ENCODE measurements around the gene CCDC38.
A peak's percentile ranks its signal among the peaks of the same experiment; 100 is the strongest.

CCDC38 gene

DNA sequence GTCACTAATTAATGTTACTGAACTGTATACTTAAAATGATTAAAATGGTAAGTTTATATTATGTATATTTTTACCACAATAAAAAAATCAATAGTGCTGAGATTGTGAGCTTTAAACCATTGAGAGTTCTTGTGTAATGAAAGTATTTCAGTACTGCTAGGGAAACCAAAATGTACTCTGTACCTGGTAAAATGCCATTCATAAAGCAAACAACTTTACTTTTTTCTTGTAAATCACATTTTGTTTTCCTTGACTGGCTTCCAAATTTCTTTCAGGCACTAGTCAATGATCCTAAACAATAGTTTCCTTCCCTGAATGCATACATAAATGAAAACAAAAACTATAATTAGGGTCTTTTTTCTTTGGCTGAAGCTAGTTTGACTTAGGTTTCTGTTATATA lies 113.0 kb downstream of the CCDC38 start:
- no peak overlapping the region for H3K4me3 ChIP-seq (ENCODE audit: low read depth, low read length)
- DNase-seq (ENCODE audit: low read depth) = no peak
- TF ChIP-seq, protein P1, sequence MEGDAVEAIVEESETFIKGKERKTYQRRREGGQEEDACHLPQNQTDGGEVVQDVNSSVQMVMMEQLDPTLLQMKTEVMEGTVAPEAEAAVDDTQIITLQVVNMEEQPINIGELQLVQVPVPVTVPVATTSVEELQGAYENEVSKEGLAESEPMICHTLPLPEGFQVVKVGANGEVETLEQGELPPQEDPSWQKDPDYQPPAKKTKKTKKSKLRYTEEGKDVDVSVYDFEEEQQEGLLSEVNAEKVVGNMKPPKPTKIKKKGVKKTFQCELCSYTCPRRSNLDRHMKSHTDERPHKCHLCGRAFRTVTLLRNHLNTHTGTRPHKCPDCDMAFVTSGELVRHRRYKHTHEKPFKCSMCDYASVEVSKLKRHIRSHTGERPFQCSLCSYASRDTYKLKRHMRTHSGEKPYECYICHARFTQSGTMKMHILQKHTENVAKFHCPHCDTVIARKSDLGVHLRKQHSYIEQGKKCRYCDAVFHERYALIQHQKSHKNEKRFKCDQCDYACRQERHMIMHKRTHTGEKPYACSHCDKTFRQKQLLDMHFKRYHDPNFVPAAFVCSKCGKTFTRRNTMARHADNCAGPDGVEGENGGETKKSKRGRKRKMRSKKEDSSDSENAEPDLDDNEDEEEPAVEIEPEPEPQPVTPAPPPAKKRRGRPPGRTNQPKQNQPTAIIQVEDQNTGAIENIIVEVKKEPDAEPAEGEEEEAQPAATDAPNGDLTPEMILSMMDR (IDR thresholded peaks at IDR 0.05; ENCODE audit: insufficient read depth, low read depth, low read length, missing control alignments) = no peak

DNA sequence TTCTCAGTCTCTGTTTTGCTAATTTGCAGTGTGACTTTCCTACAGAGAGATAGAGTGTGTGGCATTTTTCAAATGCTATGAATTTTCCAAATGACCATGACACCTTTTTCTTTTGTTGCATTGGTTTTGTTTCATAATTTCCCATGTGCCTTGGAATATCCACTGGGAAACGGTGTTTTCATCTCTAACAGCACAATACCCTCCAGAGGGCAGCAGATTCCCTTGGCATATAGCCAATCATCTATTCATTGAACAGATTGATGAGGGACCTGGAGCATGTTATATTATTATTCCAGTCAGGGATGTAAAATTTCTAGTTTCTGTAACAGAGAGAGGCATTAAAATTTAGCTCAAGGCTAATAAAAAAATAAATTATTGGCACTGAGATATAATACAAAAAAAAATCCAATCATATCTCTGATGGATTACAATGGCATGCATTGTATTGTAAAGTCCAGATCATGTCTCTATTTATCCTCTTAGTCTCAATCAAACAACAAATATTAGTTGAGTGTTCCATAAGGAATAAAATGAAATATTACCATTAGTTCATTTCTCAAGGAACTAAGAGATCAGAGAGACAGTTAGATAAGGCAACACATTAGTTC lies 122.2 kb downstream of the CCDC38 start:
- DNase-seq (ENCODE audit: low read depth) = no peak
- TF ChIP-seq, protein P1 (IDR thresholded peaks at IDR 0.05; ENCODE audit: insufficient read depth, low read depth, low read length, missing control alignments) = peak; percentile 23
- H3K4me3 ChIP-seq (ENCODE audit: low read depth, low read length) = no peak overlapping the region

Data from GM12865 (cell line).